Vagina (tissue), 2 donors: ENCODE data around the gene MCUR1.

Experiments used
- CTCF ChIP-seq, 3 experiments: fragments of 450-650 bp in 2 of 3; fragments of 200-600 bp in 1 of 3; sonication (generic) in 1 of 3; IDR thresholded peaks; one replicate each; pipeline ENCODE4 v1.5.1; 2017 to 2019; ENCODE audit warnings: antibody characterized with exemption in 3 of 3, mild to moderate bottlenecking in 2 of 3, moderate library complexity in 2 of 3
- POLR2A ChIP-seq, 2 donors: fragments of 450-650 bp; IDR thresholded peaks; one replicate each; pipeline ENCODE4 v1.6.1; 2017; ENCODE audit warnings: antibody characterized with exemption in 2 of 2, mild to moderate bottlenecking in 2 of 2, moderate library complexity in 2 of 2

- TF ChIP-seq CTCF (IDR thresholded peaks at IDR 0.05) (no peak), POLR2A (IDR thresholded peaks at IDR 0.05) (no peak)
These were observed 73.0 kb downstream of the MCUR1 start for GRCh38 chr6:13741365-13741764.
